Neuronal stem cell (in vitro differentiated cells): ENCODE data around the gene TRIM67.

Source experiments
- DNase-seq: peaks from one replicate; pipeline ENCODE4 v3.0.0-alpha.2; 2013; ENCODE audit warnings: low spot score
- H2AFZ ChIP-seq: one replicate; pipeline ENCODE4 v1.6.1; 2013; ENCODE audit warnings: mild to moderate bottlenecking, low read length, inconsistent platforms
- H2AK5ac ChIP-seq: 2 replicates; pipeline ENCODE4 v1.6.1; 2013; ENCODE audit warnings: low read depth, mild to moderate bottlenecking, inconsistent platforms, low read length, moderate library complexity, mixed read lengths
- H2BK120ac ChIP-seq: 2 replicates; pipeline ENCODE4 v1.6.1; 2013; ENCODE audit warnings: low read depth, mild to moderate bottlenecking, inconsistent platforms, low read length, moderate library complexity, mixed read lengths
- H2BK12ac ChIP-seq: one replicate; pipeline ENCODE4 v1.6.1; 2013; ENCODE audit warnings: low read length, inconsistent platforms
- H2BK15ac ChIP-seq: 2 replicates; pipeline ENCODE4 v1.6.1; 2013; ENCODE audit warnings: mild to moderate bottlenecking, low read length, inconsistent platforms, mixed read lengths
- H2BK5ac ChIP-seq: one replicate; pipeline ENCODE4 v1.6.1; 2013; ENCODE audit warnings: inconsistent platforms, mild to moderate bottlenecking, low read length, moderate library complexity
- H3K14ac ChIP-seq: one replicate; pipeline ENCODE4 v1.6.1; 2013; ENCODE audit warnings: low read length, inconsistent platforms
- H3K18ac ChIP-seq: 2 replicates; pipeline ENCODE4 v1.6.1; 2013; ENCODE audit warnings: low read length, inconsistent platforms
- H3K23ac ChIP-seq: 2 replicates; pipeline ENCODE4 v1.6.1; 2013; ENCODE audit warnings: low read depth, mild to moderate bottlenecking, mixed read lengths, low read length, inconsistent platforms; ENCODE audit not compliant: poor library complexity
- H3K27ac ChIP-seq: replicated peaks from 3 replicates; pipeline ENCODE4 v1.5.1; 2013; ENCODE audit warnings: low read length, inconsistent platforms
- H3K27me3 ChIP-seq, 3 experiments: 2 replicates each; pipeline ENCODE4 v1.6.1; 2013; ENCODE audit warnings: low read length in 3 of 3, mild to moderate bottlenecking in 2 of 3, inconsistent platforms in 1 of 3, low read depth in 1 of 3, mixed read lengths in 1 of 3, moderate library complexity in 1 of 3; ENCODE audit not compliant: control insufficient read depth in 3 of 3, insufficient read depth in 3 of 3
- H3K36me3 ChIP-seq, 2 donors: replicated peaks in 1 of 2; 2 replicates each; pipeline ENCODE4 v1.6.1; 2013; ENCODE audit warnings: low read length in 2 of 2; ENCODE audit not compliant: control insufficient read depth in 2 of 2, insufficient read depth in 2 of 2
- H3K4ac ChIP-seq: 2 replicates; pipeline ENCODE4 v1.6.1; 2013; ENCODE audit warnings: inconsistent platforms, mild to moderate bottlenecking, low read length, moderate library complexity
- H3K4me1 ChIP-seq, 2 donors: 1 replicate in 1 of 2; 2 replicates in 1 of 2; pipeline ENCODE4 v1.6.1; 2013; ENCODE audit warnings: low read length in 2 of 2, low read depth in 1 of 2; ENCODE audit not compliant: control insufficient read depth in 2 of 2, insufficient read depth in 1 of 2
- H3K4me2 ChIP-seq: one replicate; pipeline ENCODE4 v1.6.1; 2013; ENCODE audit warnings: mild to moderate bottlenecking, low read length, inconsistent platforms; ENCODE audit not compliant: insufficient read depth, poor library complexity, severe bottlenecking
- H3K4me3 ChIP-seq, 2 donors: 2 replicates each; pipeline ENCODE4 v1.5.1; 2013; ENCODE audit warnings: low read length in 2 of 2, mild to moderate bottlenecking in 2 of 2, inconsistent platforms in 1 of 2, moderate library complexity in 1 of 2
- H3K79me1 ChIP-seq: one replicate; pipeline ENCODE4 v1.6.1; 2013; ENCODE audit warnings: low read depth, mild to moderate bottlenecking, inconsistent platforms, low read length, moderate library complexity
- H3K9ac ChIP-seq: one replicate; pipeline ENCODE4 v1.6.1; 2013; ENCODE audit warnings: mild to moderate bottlenecking, low read depth, low read length, inconsistent platforms; ENCODE audit not compliant: poor library complexity
- H3K9me3 ChIP-seq, 2 donors: replicated peaks in 1 of 2; 2 replicates each; pipeline versions ENCODE3 to v1.6.1; 2013; ENCODE audit warnings: low read length in 2 of 2, mild to moderate bottlenecking in 2 of 2, inconsistent platforms in 1 of 2, low read depth in 1 of 2, mixed read lengths in 1 of 2, moderate library complexity in 1 of 2; ENCODE audit not compliant: control insufficient read depth in 2 of 2, insufficient read depth in 1 of 2
- H4K8ac ChIP-seq: one replicate; pipeline ENCODE4 v1.6.1; 2013; ENCODE audit warnings: low read depth, mild to moderate bottlenecking, inconsistent platforms, low read length, moderate library complexity
- H4K91ac ChIP-seq: one replicate; pipeline ENCODE4 v1.6.1; 2013; ENCODE audit warnings: low read length, low read depth, mild to moderate bottlenecking, inconsistent platforms; ENCODE audit not compliant: poor library complexity
- WGBS, 2 donors: extraction: QIAGEN DNeasy Blood & Tissue Kit; methylation state at CpG; one replicate each; pipeline ENCODE4 v1.1.7; 2013; ENCODE audit warnings: missing lambda C conversion rate in 2 of 2, mixed read lengths in 1 of 2; ENCODE audit not compliant: insufficient read length in 2 of 2, insufficient replicate concordance in 1 of 2; ENCODE audit errors: extremely low coverage in 2 of 2; 5-methylcytosine and 5-hydroxymethylcytosine counted together

The TRIM67 gene

GRCh38 chr1:231215681-231216385 is 54.0 kb downstream of the TRIM67 start:
- no peak for DNase-seq
- no peak overlapping the region for H2BK15ac ChIP-seq

GRCh38 chr1:231216498-231216897 is 54.6 kb downstream of the TRIM67 start:
- no peak overlapping the region for H4K91ac ChIP-seq
- H2BK15ac ChIP-seq: no peak overlapping the region
- no peak overlapping the region for H3K23ac ChIP-seq
- H3K79me1 ChIP-seq: no peaks in the 10 kb centered on the region
- H3K14ac ChIP-seq: no peak overlapping the region
- no peak overlapping the region for H3K4me2 ChIP-seq
- no peak overlapping the region for H3K4ac ChIP-seq
- H3K18ac ChIP-seq: no peak overlapping the region
- H3K4me1 ChIP-seq: peaks cover 0 to 3% of the 10 kb centered on the region in 2 donors
- DNase-seq: no peak
- WGBS, 2 donors: no CpG with 5 or more reads among the region's 4 CpGs
- peak overlapping the region; percentile 94 for H2AFZ ChIP-seq
- H4K8ac ChIP-seq: no peak overlapping the region
- H2BK120ac ChIP-seq: no peak overlapping the region
- no peak overlapping the region for H2BK12ac ChIP-seq
- H3K9me3 ChIP-seq: no peaks in the 10 kb centered on the region
- no peak overlapping the region for H2AK5ac ChIP-seq
- H3K36me3 ChIP-seq: no peaks in the 10 kb centered on the region
- H2BK5ac ChIP-seq: no peak overlapping the region
- no peak overlapping the region for H3K4me3 ChIP-seq
- H3K27ac ChIP-seq: no peak overlapping the region
- peaks cover 0 to 23% (median 0%) of the 10 kb centered on the region in 3 experiments for H3K27me3 ChIP-seq
- H3K9ac ChIP-seq: no peak overlapping the region

More at GRCh38 chr1:231215681-231216385, 54.0 kb downstream of the TRIM67 start:
- WGBS, 2 donors: 20% methylated on average over 1 of the region's 10 CpGs; no CpG with 5 or more reads in 1 of the 2 donors
- no peak overlapping the region for H3K4me2 ChIP-seq
- H4K91ac ChIP-seq: no peak overlapping the region
- H3K27me3 ChIP-seq: peaks cover 0 to 23% (median 0%) of the 10 kb centered on the region in 3 experiments
- H2AK5ac ChIP-seq: no peak overlapping the region
- no peak overlapping the region for H3K18ac ChIP-seq
- H3K9me3 ChIP-seq: no peaks in the 10 kb centered on the region
- H3K23ac ChIP-seq: no peak overlapping the region
- H3K4me1 ChIP-seq: peaks cover 2 to 3% of the 10 kb centered on the region in 2 donors
- H3K9ac ChIP-seq: no peak overlapping the region
- no peak overlapping the region for H3K4ac ChIP-seq
- no peak overlapping the region for H3K14ac ChIP-seq
- no peak overlapping the region for H2BK120ac ChIP-seq
- no peak overlapping the region for H2BK12ac ChIP-seq
- H4K8ac ChIP-seq: no peak overlapping the region
- H3K4me3 ChIP-seq: no peak overlapping the region
- peak overlapping the region; percentile 94 for H2AFZ ChIP-seq
- H3K36me3 ChIP-seq: no peaks in the 10 kb centered on the region
- no peak overlapping the region for H2BK5ac ChIP-seq
- H3K27ac ChIP-seq: no peak overlapping the region
- no peaks in the 10 kb centered on the region for H3K79me1 ChIP-seq

- H4K91ac ChIP-seq: no peak overlapping the region
Observed at GRCh38 chr1:231217056-231217455, 55.2 kb downstream of the TRIM67 start.

GRCh38 chr1:231218078-231218477 is 56.2 kb downstream of the TRIM67 start:
- Histone ChIP-seq H2AK5ac (no peak overlapping the region), H3K27ac (no peak overlapping the region), H3K9ac (no peak overlapping the region), H4K8ac (no peak overlapping the region), H3K36me3 (peaks cover 0 to 4% of the 10 kb centered on the region in 2 donors), H4K91ac (no peak overlapping the region), H3K9me3 (no peaks in the 10 kb centered on the region), H2BK120ac (no peak overlapping the region), H3K4me1 (peaks cover 0 to 3% of the 10 kb centered on the region in 2 donors), H3K14ac (no peak overlapping the region), H2BK5ac (no peak overlapping the region), H3K4me3 (no peak overlapping the region), H3K27me3 (peaks cover 0 to 12% (median 0%) of the 10 kb centered on the region in 3 experiments), H3K79me1 (no peaks in the 10 kb centered on the region), H3K18ac (no peak overlapping the region), H3K4ac (no peak overlapping the region), H3K4me2 (no peak overlapping the region), H2AFZ (peak overlapping the region; percentile 18), H2BK12ac (no peak overlapping the region), H2BK15ac (peak overlapping the region; percentile 27), H3K23ac (no peak overlapping the region)
- DNase-seq: no peak
- no CpG with 5 or more reads among the region's 6 CpGs for WGBS, 2 donors

More at GRCh38 chr1:231217056-231217455, 55.2 kb downstream of the TRIM67 start:
- WGBS, 2 donors: no CpG with 5 or more reads among the region's 11 CpGs
- H3K9ac ChIP-seq: peak overlapping the region; percentile 22
- H3K23ac ChIP-seq: no peak overlapping the region
- H3K4me2 ChIP-seq: no peak overlapping the region
- no peak overlapping the region for H2AK5ac ChIP-seq
- no peaks in the 10 kb centered on the region for H3K79me1 ChIP-seq
- H3K4me1 ChIP-seq: peaks cover 0 to 3% of the 10 kb centered on the region in 2 donors
- peak overlapping the region; percentile 94 for H2AFZ ChIP-seq
- no peak for DNase-seq
- no peaks in the 10 kb centered on the region for H3K36me3 ChIP-seq
- H4K8ac ChIP-seq: no peak overlapping the region
- no peak overlapping the region for H3K4me3 ChIP-seq
- no peak overlapping the region for H3K4ac ChIP-seq
- peak overlapping the region; percentile 57 for H3K14ac ChIP-seq
- no peak overlapping the region for H2BK15ac ChIP-seq
- no peak overlapping the region for H2BK120ac ChIP-seq
- H3K9me3 ChIP-seq: no peaks in the 10 kb centered on the region
- H3K27me3 ChIP-seq: peaks cover 0 to 23% (median 0%) of the 10 kb centered on the region in 3 experiments
- H2BK12ac ChIP-seq: peak overlapping the region; percentile 79
- no peak overlapping the region for H2BK5ac ChIP-seq
- no peak overlapping the region for H3K27ac ChIP-seq
- no peak overlapping the region for H3K18ac ChIP-seq
